NCI-H146 treated with DMSO at 0.1 percent for 48 hours (cell line): Measurements from ENCODE around the gene APOBEC3C.
"Not testable (repeated sequence)": the region's sequence is repeated elsewhere in the genome, so short reads cannot be mapped to it uniquely, and the experiment has no call there.

Source experiments
- DNase-seq: peaks from one replicate; lab custom pipeline; 2025; ENCODE audit not compliant: unreplicated experiment; lab: John Stamatoyannopoulos, UW

APOBEC3C gene

DNA sequence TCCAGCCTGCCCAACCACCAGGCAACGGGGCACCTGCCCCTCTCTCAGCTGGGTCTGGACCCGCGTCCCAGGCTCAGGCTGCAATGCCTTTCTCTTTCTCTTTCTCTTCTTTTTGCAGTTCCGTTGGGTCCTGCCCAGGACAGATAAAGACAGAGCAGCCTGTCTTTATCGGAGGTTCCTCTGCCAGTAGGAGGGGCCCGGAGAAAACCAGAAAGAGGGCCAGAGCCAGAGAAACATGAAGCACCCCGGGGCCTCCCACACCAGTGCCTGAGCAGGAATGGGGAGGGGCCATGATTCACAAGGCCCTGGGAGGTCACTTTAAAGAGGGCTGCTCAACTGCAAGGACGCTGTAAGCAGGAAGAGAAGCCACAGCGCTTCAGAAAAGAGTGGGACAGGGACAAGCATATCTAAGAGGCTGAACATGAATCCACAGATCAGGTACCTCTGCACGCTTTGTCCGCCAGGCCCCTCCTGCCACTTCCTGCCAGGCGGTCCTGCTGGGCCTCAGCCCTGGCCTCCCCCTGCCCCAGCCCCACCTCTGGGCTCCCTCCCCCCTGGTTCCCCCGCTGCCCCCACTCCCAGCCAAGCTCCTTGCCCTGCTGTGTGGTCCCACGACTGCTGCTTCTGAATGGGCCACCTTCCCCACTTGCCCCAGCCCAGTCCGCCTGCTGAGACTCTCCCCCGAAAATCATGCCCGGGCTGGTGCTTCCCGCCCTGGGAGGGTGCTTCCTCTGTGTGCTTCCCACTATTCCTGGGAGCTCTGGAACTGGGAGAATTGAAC is at the start of gene APOBEC3C:
APOBEC3C (plus strand) TSS at position 316 of the 781 bp plus-strand sequence; CDS start at position 422, 106 bp downstream.
- no peak for DNase-seq

DNA sequence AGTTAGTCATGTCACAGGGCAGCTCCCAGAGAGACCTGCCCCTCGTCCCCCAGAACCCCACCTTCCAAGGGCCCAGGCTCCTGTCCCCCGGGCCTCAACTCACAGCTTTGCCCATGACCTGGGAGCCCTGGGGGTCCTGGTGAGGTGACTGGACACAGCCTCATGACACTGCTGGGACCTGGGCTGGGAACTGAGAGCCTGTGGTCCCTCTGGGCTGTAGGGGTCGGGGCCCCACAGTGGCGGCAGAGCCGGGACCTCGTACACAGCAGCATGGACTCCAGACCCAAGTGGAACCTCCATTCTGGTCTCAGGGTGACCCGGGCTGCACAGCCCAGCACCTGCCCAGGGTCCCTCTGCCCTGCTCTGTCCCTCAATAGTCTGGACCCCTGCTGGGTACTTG is 49.8 kb upstream of the APOBEC3C start:
- DNase-seq: no peak

DNA sequence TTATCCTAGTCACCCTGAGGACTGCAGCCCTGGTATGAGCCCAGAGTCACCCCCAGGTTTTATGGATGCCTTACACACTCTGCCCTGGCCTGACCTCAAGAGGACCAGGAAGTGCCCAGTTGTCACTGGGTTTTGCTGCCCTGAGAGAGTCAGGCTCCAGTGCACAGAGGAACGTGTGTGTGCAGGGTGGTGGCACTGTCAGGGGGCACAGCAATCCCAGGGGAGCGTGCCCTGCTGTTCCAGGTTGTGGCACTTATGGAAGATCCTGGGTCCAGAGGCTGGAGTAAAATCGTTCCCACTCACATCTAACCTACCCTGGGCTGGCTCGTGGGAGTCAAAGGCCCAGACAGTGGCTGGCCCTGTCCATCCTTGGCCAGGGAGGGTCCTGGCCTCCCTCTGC is 49.1 kb upstream of the APOBEC3C start:
- DNase-seq: no peak

DNA sequence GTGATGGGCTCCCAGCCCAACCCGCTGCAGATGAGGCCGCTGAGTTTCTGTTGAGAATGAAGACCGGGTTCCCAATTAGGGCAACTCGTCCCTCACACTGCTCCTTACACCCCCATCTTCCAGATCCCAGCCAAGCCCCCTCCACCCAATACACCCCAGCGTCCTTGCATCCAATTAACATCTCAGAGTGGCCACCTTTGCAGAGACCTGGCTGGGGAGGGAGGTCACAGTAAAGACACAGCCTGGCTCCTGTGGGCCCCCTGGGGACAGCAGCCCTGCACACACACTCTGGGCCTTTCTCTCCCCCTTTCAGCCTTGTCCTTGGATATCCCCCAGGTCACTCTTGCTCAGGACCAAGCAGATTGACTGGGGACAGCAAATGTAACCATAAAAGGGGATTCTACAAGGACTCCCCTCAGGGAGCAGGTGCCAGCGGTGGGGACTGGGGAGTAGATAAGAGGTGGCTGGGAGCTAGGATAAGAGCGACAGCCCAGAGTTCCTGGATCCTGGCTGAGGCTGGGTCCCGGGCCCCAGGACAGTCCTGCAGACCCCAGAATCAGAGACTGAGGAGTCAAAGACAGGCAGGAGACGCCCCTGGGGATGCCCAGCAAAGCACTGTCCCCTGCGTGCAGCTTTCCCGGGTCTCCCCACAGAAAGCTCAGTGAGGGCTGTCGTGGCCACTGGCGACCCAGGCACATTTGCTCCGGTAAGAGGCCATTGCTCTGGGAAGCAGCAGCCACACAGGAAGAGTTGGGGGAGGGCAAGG is 48.3 kb upstream of the APOBEC3C start:
- DNase-seq: no peak

DNA sequence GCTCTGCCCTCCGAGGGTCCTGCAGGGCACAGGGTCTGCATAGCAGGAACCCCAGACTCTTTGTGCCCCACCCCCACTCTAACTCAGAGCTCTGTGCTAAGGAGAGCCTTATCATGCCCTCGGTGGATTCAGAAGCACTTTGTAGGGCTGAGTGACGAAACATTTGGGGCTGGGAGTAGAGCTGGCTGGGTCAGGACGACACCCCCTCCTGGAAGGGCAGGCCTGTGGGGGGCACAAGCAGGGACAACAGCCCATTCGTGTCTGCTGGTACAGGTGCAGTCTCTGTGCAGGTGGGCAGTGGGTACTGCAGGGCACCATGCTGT is 47.7 kb upstream of the APOBEC3C start:
- DNase-seq: no peak

DNA sequence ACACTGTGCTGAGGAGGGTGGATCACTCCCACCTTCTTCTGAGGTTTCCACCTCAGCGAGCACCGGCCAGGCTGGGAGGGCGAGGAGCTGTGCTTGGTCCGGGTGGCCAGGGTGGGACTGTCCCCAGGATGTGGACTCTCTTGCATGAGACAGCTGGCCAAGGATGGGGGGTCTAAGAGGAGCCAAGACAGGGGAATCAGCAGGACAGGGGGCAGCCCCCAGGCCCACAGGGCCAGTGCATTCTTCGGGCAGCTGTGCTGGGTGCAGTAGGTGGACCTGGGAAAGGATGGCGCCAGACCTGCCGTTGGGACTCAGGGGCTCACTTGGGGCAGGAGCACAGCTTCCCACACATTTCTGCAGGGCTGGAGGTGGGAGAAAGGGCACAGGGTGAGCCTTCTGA is 47.1 kb upstream of the APOBEC3C start:
- no peak for DNase-seq

DNA sequence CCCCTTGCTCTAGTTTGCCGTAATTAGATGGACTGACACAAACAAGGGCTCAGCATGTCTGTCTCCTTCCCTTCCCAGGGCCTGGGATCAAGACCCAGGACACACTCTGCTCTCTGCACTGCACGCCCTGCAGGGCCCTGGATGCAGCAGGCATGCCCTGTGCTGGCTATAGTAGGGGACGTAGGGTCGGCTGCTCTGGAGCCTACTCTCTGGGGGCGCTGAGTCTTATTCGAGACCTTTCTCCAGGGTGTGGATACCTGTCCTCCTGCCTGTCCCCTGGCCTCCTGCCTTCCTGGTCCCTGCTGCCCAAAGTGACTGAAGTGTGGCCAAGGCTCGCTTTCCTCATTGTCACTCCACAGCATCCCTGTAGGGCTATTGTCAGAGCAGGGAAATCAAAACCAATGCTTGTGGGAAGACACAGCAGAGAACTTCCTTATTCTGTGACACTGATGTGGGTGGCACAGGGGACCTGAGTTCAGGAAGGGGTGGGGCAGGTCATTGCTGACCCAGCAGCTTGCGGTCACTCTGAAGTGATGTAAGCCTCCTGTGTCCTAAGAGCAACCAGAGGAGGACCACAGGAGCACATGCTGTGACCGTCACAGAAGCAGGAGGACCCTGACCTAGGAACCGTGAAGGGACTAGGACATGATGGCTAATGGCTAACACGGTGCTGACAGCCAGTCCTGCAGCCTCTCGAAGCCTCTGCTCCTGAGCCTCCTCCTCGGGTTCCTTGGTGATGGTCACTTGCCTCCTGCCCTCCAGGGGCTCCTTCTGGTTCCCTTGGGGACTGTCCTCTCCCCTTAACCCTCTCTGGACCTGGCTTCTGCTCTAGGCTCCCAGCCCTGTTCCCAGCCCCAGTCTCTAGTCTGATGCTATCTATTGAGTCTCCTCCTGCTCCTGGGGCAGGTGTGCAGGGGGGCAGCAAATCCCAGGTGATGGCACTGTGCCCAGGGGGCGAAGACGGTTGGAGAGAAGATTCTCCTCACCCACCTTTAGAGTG is 46.3 kb upstream of the APOBEC3C start:
- DNase-seq: no peak

DNA sequence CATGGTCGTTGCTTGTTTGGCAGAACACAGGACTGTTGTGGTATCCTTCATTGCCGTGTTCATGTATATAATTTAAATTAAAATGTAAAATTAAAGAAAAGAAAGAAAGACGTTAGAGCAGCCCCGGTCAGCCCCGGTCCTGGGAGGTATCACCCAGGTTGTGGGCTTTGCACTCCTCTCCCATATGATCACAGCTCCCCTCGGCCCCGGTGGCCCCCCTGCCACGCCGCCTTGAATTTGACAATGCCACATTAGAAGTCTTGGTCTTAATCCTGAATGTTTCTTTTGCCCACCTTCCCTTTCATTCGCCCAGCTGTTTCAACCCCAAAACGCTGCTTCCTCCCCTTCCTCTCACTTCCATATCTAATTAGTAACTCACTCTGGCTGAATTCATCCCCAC is 45.3 kb upstream of the APOBEC3C start:
- DNase-seq: no peak

DNA sequence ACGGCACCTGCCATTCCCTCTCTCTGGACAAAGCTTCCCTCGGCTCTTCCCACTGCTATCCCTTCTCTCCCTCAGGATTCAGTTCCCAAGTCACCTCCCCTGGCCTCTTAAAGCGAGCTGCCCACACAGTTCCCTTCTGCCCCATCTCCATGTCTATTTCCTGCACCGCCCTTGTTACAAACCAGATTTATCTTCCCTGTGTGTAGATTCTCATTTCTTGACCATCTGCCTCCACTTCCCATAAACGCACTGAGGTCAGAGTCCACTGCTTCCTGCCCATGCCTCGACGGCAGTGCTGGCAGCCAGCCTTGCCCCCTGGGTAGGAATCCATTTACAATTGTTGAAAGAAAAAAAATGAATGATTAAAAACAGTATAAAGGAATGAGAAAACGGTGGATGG is 43.5 kb upstream of the APOBEC3C start:
- DNase-seq: no peak

DNA sequence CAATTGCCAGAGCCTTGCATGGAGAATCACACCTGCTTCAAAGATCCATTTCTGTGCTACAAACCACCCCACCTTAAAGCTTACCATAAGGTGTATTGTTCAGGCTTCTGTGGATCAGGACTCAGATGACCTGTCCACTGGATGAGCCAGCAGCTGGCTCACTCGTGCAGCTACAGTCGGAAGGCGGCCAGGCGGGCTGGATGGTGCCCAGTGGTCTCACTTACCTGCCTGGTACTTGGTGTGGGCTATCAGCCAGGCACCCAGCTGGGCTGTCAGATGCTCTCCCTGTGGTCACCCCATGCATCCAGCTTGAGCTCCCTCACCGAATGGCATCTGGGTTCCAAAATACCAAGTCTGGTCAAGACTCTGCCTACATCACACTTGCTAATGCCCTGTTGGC is 42.9 kb upstream of the APOBEC3C start:
- no peak for DNase-seq

DNA sequence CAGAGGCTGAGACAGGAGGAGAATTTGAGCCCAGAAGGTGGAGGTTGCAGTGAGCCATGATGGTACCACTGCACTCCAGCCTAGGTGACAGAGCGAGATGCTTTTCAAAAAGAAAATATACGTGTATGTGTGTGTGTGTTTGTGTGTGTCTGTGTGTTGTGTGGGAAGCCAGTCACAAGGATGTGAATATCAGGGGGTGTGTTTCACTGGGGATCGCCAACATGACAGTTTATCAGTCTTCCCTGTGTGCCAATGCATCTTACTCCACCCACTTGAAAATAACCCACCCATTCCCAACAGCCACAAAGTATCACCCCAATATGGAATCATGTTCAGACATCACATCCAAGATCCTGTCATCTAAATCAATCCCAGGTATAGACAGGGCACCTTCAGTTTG is 42.3 kb upstream of the APOBEC3C start:
- no peak for DNase-seq

DNA sequence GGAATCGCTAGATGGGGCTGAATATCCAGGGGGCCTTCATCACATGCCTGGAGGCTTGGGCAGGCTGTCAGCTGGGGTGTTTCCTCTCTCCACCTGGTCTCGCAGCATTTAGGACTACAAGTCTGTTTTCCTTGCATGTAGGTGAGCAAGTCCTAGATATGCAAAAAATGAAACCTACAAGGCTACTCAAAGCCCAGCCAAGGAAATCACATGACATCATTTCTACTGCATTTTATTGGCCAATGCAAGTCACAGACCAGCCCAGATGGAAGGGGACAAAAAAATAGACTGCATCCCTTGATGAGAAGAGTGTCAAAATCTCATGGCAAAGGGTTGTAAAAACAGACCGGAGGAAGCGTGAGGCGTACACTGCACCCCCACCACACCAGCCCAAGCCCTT is 41.5 kb upstream of the APOBEC3C start:
- no peak for DNase-seq

DNA sequence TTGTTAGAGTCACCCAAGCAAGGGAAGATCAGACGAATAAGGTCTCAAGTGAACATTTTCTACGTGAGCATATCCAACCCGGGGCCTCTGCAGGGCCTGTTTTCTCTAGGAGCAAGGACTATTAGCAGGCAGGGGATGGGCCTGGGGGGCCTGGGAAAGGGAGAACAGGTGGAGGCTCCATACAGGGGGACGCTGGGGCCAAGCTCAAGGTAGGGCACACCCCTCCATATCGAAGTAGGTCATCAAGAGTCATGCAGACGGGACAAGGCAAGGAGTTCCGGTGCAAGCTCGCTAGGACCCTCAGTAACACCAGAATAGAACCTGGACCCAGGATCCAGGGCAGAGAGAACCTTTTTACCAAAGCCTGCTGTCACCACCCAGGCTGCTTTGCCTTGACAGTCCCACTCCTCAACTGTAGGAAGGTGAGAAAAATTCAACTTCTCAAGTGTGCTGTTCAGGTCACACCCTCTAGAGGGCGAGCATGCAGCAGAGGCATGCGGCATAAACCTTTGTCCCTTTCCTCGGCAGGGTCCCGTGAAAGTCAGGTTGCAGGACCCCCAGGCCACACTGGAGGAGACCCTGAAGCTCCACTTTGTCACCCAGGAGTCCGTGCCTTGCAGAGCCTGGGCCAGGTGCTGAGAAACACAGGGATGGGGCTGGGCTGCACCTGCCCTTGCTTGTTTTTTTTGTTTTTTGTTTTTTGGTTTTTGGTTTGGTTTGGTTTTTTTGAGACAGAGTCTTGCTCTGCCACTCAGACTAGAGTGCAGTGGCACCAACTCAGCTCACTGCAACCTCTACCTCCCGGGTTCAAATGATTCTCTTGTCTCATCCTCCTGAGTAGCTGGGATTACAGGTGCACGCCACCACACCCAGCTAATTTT is 40.5 kb upstream of the APOBEC3C start:
- no peak for DNase-seq

DNA sequence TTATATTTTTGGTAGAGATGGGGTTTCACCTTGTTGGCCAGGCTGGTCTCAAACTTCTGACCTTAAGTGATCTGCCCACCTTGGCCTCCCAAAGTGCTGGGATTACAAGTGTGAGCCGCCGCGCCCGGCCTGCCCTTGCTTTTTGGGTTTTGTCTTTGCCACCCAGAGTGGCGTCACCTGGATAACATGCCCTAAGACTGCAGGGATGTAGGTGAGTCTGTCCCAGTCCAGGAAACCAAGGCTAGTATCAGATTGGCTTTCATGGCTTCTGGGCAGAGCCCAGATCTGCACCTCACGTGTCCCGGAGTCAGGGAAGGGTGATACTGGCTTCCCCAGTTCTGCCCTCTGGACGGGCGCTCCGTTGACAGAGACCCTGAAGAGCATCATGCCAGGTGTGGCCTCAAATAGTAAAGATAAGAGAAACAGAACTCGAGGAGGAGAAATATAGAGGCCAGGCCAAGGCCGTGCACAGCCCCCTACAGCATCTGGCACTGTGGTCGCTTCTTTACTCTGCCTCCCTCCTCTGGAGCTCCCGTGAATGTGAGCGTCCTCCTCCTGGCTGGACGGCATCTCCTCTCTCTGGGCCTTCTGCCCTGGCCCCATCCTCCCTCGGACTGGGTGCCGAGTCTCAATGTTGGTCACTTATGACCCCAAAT is 39.8 kb upstream of the APOBEC3C start:
- no peak for DNase-seq

DNA sequence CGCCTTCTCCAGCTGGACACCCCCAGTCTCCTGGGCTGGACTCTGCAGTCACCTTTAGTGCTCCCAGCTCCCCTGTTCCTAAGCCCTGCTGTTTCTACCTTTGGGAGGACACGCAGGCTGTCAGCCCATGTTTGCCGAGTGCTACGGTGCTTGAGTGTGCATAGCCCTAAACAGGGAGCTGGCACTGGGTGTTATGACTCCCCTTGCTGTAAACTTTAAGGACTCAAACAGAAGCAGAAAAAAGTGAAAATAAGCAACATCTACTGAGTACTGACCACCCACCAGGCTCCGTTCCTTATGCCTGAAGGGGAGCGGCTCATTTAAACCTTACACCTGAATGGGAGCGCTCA is 39.3 kb upstream of the APOBEC3C start:
- no peak for DNase-seq

DNA sequence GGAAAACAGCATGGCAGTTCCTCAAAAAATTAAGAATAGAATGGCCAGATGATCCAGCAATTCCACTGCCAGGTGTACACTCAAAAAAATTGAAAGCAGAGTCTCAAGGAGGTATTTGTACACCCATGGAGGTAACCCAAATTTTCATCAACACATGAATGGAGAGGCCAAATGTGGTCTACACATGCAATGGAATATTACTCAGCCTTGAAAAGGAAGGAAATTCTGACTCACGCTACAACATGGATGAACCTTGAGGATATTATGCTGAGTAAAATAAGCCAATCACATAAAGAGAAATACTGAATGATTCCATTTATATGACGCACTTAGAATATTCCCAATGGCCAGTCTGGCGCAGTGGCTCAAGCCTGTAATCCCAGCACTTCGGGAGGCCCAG is 36.8 kb upstream of the APOBEC3C start:
- DNase-seq: not testable (repeated sequence)

DNA sequence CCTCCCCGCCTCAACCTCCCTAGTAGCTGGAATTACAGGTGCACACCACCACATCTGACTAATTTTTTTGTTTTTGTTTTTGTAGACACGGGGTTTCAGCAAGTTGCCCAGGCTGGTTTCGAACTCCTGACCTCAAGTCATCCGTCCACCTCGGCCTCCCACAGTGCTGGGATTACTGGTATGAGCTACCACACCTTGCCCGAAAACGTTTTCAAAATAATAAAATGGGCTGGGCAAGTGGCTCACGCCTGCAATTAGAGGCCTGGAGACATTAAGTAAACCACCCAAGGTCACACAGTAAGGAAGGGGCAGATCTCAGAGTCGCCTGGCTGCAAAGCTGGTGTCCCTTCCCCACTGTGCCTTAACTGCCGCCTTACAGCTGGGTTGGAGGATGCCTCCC is 33.5 kb upstream of the APOBEC3C start:
- not testable (repeated sequence) for DNase-seq

DNA sequence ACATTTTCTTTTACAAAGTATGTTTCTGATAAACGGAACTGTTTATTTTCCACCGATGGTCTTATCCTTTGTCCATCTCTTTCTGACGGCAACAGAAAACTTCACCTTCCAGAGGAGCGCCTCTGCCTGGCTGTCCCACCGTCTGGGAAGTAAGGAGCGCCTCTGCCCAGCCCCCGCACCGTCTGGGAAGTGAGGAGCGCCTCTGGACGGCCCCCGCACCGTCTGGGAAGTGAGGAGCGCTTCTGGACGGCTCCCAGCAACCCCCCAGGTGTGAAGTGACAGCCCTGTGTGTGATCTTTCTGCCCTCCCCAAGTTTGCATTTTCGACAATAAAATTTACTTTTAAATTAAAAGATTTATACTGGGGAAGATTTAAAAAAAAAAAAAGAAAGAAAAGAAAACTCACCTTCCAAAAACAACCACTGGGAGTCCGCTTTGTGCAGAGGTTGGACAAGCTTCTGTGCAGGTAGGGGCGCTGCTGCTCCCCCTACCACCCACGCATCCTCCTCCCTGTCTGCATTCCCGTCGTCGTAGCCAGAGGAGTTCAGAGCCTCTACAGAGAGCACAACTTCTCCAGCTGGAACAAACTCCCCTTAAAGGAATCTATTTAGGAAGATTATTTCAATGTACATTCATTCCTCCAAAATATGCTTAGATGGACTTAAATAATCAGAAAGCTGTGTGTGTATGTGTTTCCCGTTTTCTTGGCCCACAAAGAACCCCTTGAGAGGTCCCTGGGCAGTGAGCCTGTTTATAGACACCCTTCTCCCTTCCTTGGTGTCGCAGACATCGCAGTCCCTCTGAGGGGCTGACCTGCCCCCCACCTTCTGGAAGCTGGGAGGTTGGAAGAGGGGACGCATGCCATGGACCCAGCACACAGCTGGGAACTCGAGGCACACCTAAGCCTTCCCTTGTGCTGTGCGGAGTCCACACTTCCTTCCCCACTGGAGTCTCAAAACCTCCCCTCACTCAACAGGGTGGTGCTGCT is 32.8 kb upstream of the APOBEC3C start:
- DNase-seq: no peak
